ENCODE measurements around the gene DRC1. TPM values are rescaled to one million over a fixed set of nuclear protein-coding genes. Genes with fewer than 3 reads are reported as not detected.
A peak's percentile ranks its signal among the peaks of the same experiment; 100 is the strongest.

Gene DRC1
- total RNA-seq, 2 donors from 2014 or later: 0.33 to 0.48 TPM

GRCh38 chr2:26455670-26456439 lies 54.1 kb downstream of the DRC1 start:
- Mint-ChIP-seq H3K9me3 (no peaks in the 10 kb centered on the region), H3K27ac (no peak overlapping the region), H3K27me3 (ENCODE audit: insufficient read depth) (peaks cover 8% of the 10 kb centered on the region), H3K4me1 (peaks cover 9% of the 10 kb centered on the region), H3K36me3 (ENCODE audit: low read depth) (no peaks in the 10 kb centered on the region), H3K4me3 (no peak overlapping the region)
- Histone ChIP-seq H3K4me3 (ENCODE audit: low read length) (no peak overlapping the region), H3K9ac (ENCODE audit: extremely low read depth, low read length, poor library complexity, severe bottlenecking) (no peak overlapping the region), H3K27ac (ENCODE audit: low read depth, low read length) (no peak overlapping the region), H3K27me3 (ENCODE audit: control insufficient read depth, insufficient read depth, low read length, poor library complexity, severe bottlenecking) (no peaks in the 10 kb centered on the region), H3K36me3 (ENCODE audit: control insufficient read depth, insufficient read depth, low read length) (no peaks in the 10 kb centered on the region), H3K9me3 (ENCODE audit: control insufficient read depth, low read length) (no peaks in the 10 kb centered on the region), H3K4me1 (ENCODE audit: control insufficient read depth, insufficient read depth, low read length) (peaks cover 5% of the 10 kb centered on the region)
- TF ChIP-seq CTCF (conservative IDR thresholded peaks at IDR 0.05): no peak
- DNase-seq: no peak
- WGBS, 2 experiments (ENCODE audit: insufficient coverage in 1 of 2, insufficient read length in 1 of 2): 94 to 96% methylated on average over 16 to 18 of the region's 18 CpGs

- H3K4me1 ChIP-seq (ENCODE audit: control insufficient read depth, insufficient read depth, low read length): peaks cover 5% of the 10 kb centered on the region
- Mint-ChIP-seq H3K4me1 (peaks cover 9% of the 10 kb centered on the region), H3K36me3 (ENCODE audit: low read depth) (no peaks in the 10 kb centered on the region), H3K4me3 (no peak overlapping the region), H3K9me3 (no peaks in the 10 kb centered on the region), H3K27me3 (ENCODE audit: insufficient read depth) (peaks cover 8% of the 10 kb centered on the region), H3K27ac (no peak overlapping the region)
- H3K36me3 ChIP-seq (ENCODE audit: control insufficient read depth, insufficient read depth, low read length): no peaks in the 10 kb centered on the region
- no peaks in the 10 kb centered on the region for H3K27me3 ChIP-seq (ENCODE audit: control insufficient read depth, insufficient read depth, low read length, poor library complexity, severe bottlenecking)
- H3K4me3 ChIP-seq (ENCODE audit: low read length): no peak overlapping the region
- 92 to 100% methylated on average over 2 to 10 of the region's 10 CpGs for WGBS, 2 experiments (ENCODE audit: insufficient coverage in 1 of 2, insufficient read length in 1 of 2)
- DNase-seq: peak; percentile 44
- H3K27ac ChIP-seq (ENCODE audit: low read depth, low read length): peak overlapping the region; percentile 32
- no peak overlapping the region for H3K9ac ChIP-seq (ENCODE audit: extremely low read depth, low read length, poor library complexity, severe bottlenecking)
- H3K9me3 ChIP-seq (ENCODE audit: control insufficient read depth, low read length): no peaks in the 10 kb centered on the region
- TF ChIP-seq CTCF (conservative IDR thresholded peaks at IDR 0.05): no peak
Observed at GRCh38 chr2:26456440-26457250, 54.9 kb downstream of the DRC1 start.

- Histone ChIP-seq H3K27ac (ENCODE audit: low read depth, low read length) (peak overlapping the region; percentile 32), H3K9ac (ENCODE audit: extremely low read depth, low read length, poor library complexity, severe bottlenecking) (no peak overlapping the region), H3K36me3 (ENCODE audit: control insufficient read depth, insufficient read depth, low read length) (no peaks in the 10 kb centered on the region), H3K4me1 (ENCODE audit: control insufficient read depth, insufficient read depth, low read length) (peaks cover 5% of the 10 kb centered on the region), H3K27me3 (ENCODE audit: control insufficient read depth, insufficient read depth, low read length, poor library complexity, severe bottlenecking) (no peaks in the 10 kb centered on the region), H3K9me3 (ENCODE audit: control insufficient read depth, low read length) (no peaks in the 10 kb centered on the region), H3K4me3 (ENCODE audit: low read length) (no peak overlapping the region)
- TF ChIP-seq CTCF (conservative IDR thresholded peaks at IDR 0.05): no peak
- no peaks in the 10 kb centered on the region for H3K36me3 Mint-ChIP-seq (ENCODE audit: low read depth)
- H3K27ac Mint-ChIP-seq: no peak overlapping the region
- H3K9me3 Mint-ChIP-seq: no peaks in the 10 kb centered on the region
- 72 to 75% methylated on average over 10 to 11 of the region's 11 CpGs for WGBS, 2 experiments (ENCODE audit: insufficient coverage in 1 of 2, insufficient read length in 1 of 2)
- H3K27me3 Mint-ChIP-seq (ENCODE audit: insufficient read depth): peaks cover 8% of the 10 kb centered on the region
- no peak overlapping the region for H3K4me3 Mint-ChIP-seq
- H3K4me1 Mint-ChIP-seq: peaks cover 9% of the 10 kb centered on the region
- peak; percentile 68 for DNase-seq
Observed at GRCh38 chr2:26457251-26457666, 55.5 kb downstream of the DRC1 start.

All from endodermal cell (in vitro differentiated cells).